NCI-H2196 treated with DMSO at 0.1 percent for 48 hours (cell line): Measurements from ENCODE around the gene STXBP4.

ENCODE experiments used
- DNase-seq: peaks from one replicate; lab custom pipeline; 2025; ENCODE audit not compliant: unreplicated experiment; lab: John Stamatoyannopoulos, UW

The STXBP4 gene

GRCh38 chr17:55166506-55166905 is 197.9 kb downstream of the STXBP4 start:
- no peak for DNase-seq

GRCh38 chr17:55167024-55167725 is 198.6 kb downstream of the STXBP4 start:
- DNase-seq, result no peak

GRCh38 chr17:55168958-55169687 is 200.6 kb downstream of the STXBP4 start:
- DNase-seq, result no peak

GRCh38 chr17:55171634-55172328 is 203.2 kb downstream of the STXBP4 start:
- DNase-seq, result no peak

GRCh38 chr17:55172612-55173011 is 204.0 kb downstream of the STXBP4 start:
- no peak for DNase-seq

GRCh38 chr17:55174133-55174532 is 205.6 kb downstream of the STXBP4 start:
- DNase-seq, result no peak

- no peak for DNase-seq
Measured at GRCh38 chr17:55175788-55176427, 207.3 kb downstream of the STXBP4 start.

- no peak for DNase-seq
Measured at GRCh38 chr17:55177159-55177854, 208.7 kb downstream of the STXBP4 start.

GRCh38 chr17:55177855-55178217 is 209.3 kb downstream of the STXBP4 start:
- no peak for DNase-seq

- no peak for DNase-seq
Measured at GRCh38 chr17:55186937-55187770, 218.6 kb downstream of the STXBP4 start.

- DNase-seq, result no peak
Measured at GRCh38 chr17:55190748-55191147, 222.2 kb downstream of the STXBP4 start.

- no peak for DNase-seq
Measured at GRCh38 chr17:55198690-55199370, 230.3 kb downstream of the STXBP4 start.

GRCh38 chr17:55200904-55201303 is 232.3 kb downstream of the STXBP4 start:
- DNase-seq, result no peak

GRCh38 chr17:55201308-55201932 is 232.9 kb downstream of the STXBP4 start:
- DNase-seq, result no peak

GRCh38 chr17:55202896-55203295 is 234.3 kb downstream of the STXBP4 start:
- no peak for DNase-seq

- no peak for DNase-seq
Measured at GRCh38 chr17:55208078-55208812, 239.7 kb downstream of the STXBP4 start.

GRCh38 chr17:55210292-55210691 is 241.7 kb downstream of the STXBP4 start:
- DNase-seq, result no peak

GRCh38 chr17:55212880-55213279 is 244.3 kb downstream of the STXBP4 start:
- DNase-seq, result no peak
